GM21528 (cell line): ENCODE results near the gene PVALEF.
"Not testable (repeated sequence)": the region's sequence is repeated elsewhere in the genome, so short reads cannot be mapped to it uniquely, and the experiment has no call there.

Experiments used
- ATAC-seq: cut with Tn5 transposase; IDR thresholded peaks from one replicate; pipeline ENCODE4 v1.9.1; 2021; ENCODE audit warnings: mild to moderate bottlenecking, moderate library complexity; ENCODE audit not compliant: unreplicated experiment, low FRiP score

Gene PVALEF

GRCh38 chr17:81143200-81143527 lies 22.1 kb upstream of the PVALEF start:
- ATAC-seq: no peak

GRCh38 chr17:81143717-81144422 lies 21.4 kb upstream of the PVALEF start:
- no peak for ATAC-seq

GRCh38 chr17:81144423-81144781 lies 20.9 kb upstream of the PVALEF start:
- no peak for ATAC-seq

- ATAC-seq: not testable (repeated sequence)
Measured at GRCh38 chr17:81146208-81146607, 19.1 kb upstream of the PVALEF start.

GRCh38 chr17:81147701-81148100 lies 17.6 kb upstream of the PVALEF start:
- ATAC-seq: no peak

- ATAC-seq: no peak
Measured at GRCh38 chr17:81148571-81148970, 16.7 kb upstream of the PVALEF start.

GRCh38 chr17:81148986-81149533 lies 16.2 kb upstream of the PVALEF start:
- ATAC-seq: no peak

GRCh38 chr17:81150377-81151077 lies 14.8 kb upstream of the PVALEF start:
- no peak for ATAC-seq

- no peak for ATAC-seq
Measured at GRCh38 chr17:81151278-81151677, 14.0 kb upstream of the PVALEF start.

GRCh38 chr17:81152288-81152828 lies 12.9 kb upstream of the PVALEF start:
- no peak for ATAC-seq

- ATAC-seq: no peak
Measured at GRCh38 chr17:81153340-81153803, 11.9 kb upstream of the PVALEF start.

- not testable (repeated sequence) for ATAC-seq
Measured at GRCh38 chr17:81154016-81154415, 11.3 kb upstream of the PVALEF start.

- no peak for ATAC-seq
Measured at GRCh38 chr17:81154961-81155360, 10.3 kb upstream of the PVALEF start.

- no peak for ATAC-seq
Measured at GRCh38 chr17:81156866-81157805, 8.2 kb upstream of the PVALEF start.

- no peak for ATAC-seq
Measured at GRCh38 chr17:81157848-81158687, 7.2 kb upstream of the PVALEF start.

GRCh38 chr17:81158688-81159590 lies 6.4 kb upstream of the PVALEF start:
- ATAC-seq: no peak

GRCh38 chr17:81159611-81160265 lies 5.6 kb upstream of the PVALEF start:
- ATAC-seq: no peak

GRCh38 chr17:81160306-81160705 lies 5.0 kb upstream of the PVALEF start:
- ATAC-seq: no peak
